GM19240 (cell line): ENCODE measurements around the gene SYF2.
"Not testable (repeated sequence)": the region's sequence is repeated elsewhere in the genome, so short reads cannot be mapped to it uniquely, and the experiment has no call there.

ENCODE experiments used
- DNase-seq: peaks from one replicate; pipeline ENCODE4 v3.0.0; 2011; ENCODE audit warnings: low spot score; ENCODE audit not compliant: insufficient read length

SYF2 gene

DNA sequence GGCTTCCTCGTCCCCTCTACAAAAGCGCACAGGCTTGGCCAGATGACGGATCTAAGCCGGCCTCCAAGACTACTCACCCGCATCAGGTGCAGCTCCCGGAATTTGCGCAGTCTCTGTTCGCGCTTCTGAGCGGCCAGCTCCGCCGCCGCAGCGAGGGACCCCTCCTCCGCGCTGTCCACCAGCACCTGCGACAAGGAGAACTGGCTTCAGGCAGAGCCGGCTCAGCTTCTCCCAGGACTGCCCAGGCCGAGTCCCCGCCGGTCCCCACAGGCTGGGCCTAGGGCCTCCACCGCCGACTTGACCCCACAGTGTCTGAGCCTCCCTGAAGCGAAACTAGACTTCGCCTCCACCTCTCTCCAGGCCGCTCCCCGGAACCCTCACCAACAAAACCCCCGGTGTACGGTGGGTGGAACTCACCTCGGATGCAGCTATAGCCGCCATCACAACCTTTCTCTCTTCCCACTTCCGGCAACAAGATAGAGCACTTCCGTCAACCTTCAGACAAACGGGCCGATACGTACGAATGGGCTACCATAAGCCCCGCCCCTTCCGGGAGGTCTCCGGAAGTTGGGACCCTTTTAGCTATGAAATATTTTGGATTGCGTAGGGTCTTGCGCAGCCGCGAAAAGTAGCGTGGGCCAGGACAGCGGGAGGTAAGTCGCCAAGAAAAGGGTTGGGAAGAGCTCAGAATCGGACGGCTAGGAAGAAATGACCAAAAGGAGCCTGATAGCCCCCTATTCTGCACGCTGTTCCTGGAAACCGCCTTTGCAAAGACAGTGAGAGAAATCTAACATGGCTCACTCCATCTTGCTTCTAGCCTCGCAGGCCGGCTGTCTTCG lies at the start of gene SYF2:
TSS of gene SYF2 (minus strand) at position 476 of the 839 bp plus-strand sequence. CDS start at position 441, 35 bp downstream.
- DNase-seq: peak; percentile 83

GRCh38 chr1:25279693-25280111 lies 47.4 kb upstream of the SYF2 start:
- not testable (repeated sequence) for DNase-seq

DNA sequence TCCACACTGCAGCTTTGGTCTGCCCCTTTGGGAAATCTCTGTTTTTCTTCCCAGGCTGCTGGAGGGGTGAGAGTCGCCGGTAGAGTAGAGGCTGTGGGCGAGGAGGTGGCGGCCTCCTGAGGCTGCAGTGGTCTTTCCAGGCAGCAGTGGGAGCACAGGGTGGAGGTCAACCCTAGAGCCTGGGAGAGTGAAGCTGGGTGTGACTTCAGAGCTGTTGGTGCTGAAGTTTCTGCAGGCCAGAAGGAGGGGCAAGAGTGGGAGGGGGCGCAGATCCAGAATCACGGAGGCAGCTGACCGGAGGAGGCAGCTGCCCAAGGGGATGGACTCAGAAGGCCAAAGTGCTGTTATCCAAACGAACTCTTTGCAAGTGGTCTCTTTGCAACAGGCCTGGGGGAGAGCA lies 46.5 kb upstream of the SYF2 start:
- not testable (repeated sequence) for DNase-seq

GRCh38 chr1:25278358-25278757 lies 46.1 kb upstream of the SYF2 start:
- not testable (repeated sequence) for DNase-seq

DNA sequence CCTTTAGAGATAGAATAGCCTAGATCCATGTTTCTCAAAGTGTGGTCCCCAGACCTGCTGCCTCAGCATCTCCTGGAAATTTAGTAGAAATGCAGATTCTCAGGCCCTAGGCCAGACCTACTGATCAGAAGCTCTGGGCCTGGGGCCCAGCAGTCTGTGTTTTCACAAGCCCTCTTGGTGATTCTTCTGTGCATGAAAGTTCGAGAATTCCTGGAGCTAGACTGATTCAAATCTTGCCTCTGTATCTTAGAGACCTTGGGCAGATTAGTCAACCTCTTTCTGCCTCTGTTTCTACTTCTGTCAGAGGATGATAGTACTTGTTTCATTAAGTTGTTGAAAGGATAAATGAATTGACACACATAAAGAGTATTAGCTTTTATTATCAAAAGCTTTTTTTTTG lies 45.0 kb upstream of the SYF2 start:
- DNase-seq: not testable (repeated sequence)

DNA sequence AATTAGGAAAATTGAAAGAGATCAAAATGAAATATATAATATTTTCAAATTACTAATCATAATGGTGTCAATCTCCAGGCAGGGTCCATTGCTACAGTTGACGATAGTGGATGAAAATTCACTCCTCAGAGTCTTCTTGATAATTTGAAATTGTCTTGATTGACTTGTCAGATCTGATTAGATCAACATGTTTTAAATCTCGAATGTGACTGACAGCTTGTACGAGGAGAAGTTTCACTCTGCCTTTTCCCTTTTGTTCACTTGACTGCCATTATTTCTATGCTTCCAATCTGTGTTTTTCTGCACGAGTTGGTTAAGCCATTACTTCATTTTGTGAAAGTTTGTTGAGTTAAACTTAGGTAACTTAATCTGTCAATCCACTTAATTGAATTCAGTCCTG lies 43.3 kb upstream of the SYF2 start:
- not testable (repeated sequence) for DNase-seq

- not testable (repeated sequence) for DNase-seq
Measured at GRCh38 chr1:25272238-25272637, 39.9 kb upstream of the SYF2 start, which contains the start of gene RHD. TSS of gene RHD (plus strand) at chr1:25272509. CDS start at chr1:25272548, 39 bp downstream.

- DNase-seq: not testable (repeated sequence)
Measured at GRCh38 chr1:25268143-25268760, 36.0 kb upstream of the SYF2 start.

DNA sequence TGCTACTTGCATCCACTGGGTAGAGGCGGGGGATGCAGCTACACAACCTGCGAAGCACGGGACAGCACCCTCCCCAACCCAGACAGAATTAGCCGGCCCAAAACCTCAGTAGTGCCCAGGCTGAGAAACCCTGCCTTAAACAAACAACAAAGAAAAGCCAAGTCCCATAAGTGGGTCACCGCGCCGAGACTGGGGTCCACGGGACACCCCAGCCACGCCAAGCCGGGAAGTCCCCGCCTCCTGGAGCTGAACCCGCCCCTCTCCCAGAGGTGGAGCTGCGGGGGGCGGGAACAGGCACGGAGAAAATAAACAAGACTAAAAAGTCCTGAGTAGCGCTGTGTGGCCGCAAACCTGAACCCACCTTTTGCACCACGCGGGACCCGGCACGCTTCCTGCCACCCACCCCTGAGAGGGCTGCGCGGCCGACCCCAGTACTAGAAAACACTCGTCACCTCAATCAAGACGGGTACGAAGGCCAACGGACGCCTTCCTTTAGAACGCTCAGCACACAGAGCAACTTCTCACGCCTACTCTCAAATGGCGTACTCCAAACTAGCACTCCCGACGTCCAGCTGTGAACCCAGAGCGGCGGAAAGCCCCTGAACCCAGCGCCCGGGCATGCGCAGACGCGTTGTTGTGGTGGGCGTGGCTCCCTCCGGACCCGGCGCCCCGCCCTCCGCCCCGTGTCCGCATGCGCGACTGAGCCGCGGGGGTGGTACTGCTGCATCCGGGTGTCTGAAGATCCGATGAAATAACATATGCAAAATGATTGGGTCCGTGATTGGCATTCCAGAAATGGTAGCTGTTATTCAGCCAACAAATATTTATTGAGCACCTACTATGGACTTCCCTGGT lies 35.2 kb upstream of the SYF2 start:
- DNase-seq: not testable (repeated sequence)

DNA sequence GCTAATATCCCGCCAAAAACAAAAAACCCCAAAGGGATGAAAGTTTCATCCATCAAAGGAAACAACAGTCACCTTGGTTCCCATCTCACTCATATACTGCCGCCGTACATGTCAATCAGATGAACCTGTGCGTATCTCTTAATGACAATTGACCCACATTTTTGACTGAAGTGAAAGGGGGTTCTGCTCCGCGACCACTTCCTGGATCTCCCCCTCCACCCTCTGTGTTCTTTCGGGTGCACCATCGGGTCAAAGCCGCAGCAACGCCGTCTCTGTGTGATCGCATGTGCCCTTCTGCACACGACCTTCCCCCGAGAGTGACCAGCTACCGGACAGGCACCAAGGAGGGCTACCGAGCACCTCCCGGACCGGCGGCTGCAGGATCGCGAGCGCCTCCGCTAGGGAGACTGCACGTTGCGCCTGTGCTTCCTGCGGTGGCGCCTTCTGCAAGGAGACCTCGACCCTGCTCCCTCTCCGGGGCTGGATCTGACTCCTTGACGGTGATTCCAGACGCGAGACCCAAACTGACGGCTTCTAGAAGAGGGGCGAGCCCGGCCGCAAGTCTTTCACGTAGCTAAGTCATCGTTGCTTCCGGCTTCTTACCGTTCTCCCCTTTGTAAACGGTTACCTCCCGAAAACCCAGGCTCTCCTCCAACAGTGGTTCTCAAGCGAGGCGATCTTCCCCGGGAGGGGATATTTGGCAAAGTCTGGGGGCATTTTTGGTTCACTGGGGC lies 34.4 kb upstream of the SYF2 start:
- DNase-seq: not testable (repeated sequence)

DNA sequence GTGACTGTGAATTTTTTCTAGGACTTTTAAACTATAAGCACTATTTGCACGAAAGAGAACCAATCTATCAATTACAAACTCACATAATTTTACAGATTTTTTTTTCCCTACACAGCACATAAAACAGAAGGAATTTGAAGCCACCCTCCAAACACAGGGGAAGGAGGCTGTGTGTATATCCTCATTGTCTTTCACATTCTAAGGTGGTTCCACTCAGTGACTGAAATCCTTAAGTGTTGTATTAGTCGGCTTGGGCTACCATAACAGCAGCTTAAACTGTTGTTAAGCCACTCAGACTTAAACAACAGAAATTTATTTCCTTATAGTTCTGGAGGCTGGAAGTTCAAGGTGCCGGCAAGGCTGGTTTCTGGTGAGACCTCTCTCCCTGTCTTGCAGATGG lies 28.0 kb upstream of the SYF2 start:
- DNase-seq: not testable (repeated sequence)

GRCh38 chr1:25259813-25260212 lies 27.5 kb upstream of the SYF2 start:
- DNase-seq: not testable (repeated sequence)

DNA sequence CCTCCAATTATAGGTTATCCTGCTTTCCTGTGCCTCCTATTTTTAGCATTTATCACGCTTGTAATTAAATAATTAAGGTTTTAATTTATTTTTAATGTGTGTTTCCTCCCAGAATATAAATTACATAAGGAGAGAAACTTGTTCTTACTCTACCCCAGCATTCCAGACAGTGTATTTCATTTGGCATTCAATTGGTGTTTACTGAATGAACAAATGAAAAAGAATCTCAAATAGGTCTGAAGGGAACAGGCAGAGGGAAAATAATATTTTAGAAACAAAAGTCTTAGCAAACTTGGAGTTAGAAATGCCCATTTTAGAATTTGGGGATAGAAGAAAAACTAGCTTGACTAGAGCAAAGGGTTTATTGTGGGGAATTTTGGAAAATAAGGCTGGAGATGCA lies 24.9 kb upstream of the SYF2 start:
- no peak for DNase-seq

DNA sequence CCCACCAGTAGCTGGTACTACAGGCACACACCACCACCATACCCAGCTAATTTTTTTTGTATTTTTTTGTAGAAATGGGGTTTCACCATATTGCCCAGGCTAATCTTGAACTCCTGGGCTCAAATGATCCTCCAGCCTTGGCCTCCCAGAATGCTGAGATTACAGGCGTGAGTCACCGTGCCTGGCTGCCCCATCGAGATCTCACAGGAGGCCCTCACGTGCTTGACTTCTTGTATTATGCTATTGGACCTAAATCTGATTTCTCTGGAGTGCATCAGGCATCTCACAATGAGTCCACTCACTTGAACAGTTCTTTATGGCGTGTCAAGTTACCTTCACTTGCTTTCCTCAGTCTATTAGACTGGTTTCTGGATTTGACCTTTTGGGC lies 24.3 kb upstream of the SYF2 start:
- DNase-seq: no peak

DNA sequence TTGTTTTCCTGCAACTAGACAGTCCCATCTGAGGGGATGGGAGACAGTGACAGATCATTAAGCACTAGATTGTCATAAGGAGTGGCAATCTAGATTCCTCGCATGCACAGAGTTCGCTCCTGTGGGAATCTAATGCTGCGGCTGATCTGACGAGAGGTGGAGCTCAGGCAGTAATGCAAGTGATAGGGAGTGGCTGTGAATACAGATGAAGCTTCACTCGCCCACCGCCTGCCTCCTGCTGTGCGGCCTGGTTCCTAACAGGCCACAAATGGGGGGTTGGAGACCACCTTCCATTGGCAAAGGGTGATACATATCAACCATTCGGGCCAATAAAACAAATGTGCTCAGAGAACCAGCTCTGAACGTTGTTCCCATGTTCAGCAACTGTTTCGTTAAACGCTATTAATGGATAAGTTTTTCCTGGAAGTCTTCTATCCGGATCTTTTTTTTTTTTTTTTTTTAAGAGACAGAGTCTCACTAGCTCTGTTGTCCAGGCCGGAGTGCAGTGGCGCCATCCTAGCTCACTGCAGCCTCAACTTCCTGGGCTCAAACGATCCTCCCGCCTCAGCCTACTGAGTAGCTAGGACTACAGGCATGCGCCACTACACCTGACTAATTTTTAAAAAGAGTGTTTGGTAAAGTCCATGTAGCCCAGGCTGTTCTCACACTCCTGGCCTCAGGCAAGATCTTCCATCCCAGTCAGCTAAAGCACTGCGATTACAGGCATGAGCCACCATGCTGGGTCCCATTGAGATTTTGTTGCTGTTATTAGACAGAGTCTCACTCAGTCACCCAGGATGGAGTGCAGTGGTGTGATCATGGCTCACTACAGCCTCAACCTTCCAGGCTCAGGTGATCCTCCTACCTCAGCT lies 23.6 kb upstream of the SYF2 start:
- no peak for DNase-seq

- DNase-seq: no peak
Measured at GRCh38 chr1:25253911-25254310, 21.6 kb upstream of the SYF2 start.

DNA sequence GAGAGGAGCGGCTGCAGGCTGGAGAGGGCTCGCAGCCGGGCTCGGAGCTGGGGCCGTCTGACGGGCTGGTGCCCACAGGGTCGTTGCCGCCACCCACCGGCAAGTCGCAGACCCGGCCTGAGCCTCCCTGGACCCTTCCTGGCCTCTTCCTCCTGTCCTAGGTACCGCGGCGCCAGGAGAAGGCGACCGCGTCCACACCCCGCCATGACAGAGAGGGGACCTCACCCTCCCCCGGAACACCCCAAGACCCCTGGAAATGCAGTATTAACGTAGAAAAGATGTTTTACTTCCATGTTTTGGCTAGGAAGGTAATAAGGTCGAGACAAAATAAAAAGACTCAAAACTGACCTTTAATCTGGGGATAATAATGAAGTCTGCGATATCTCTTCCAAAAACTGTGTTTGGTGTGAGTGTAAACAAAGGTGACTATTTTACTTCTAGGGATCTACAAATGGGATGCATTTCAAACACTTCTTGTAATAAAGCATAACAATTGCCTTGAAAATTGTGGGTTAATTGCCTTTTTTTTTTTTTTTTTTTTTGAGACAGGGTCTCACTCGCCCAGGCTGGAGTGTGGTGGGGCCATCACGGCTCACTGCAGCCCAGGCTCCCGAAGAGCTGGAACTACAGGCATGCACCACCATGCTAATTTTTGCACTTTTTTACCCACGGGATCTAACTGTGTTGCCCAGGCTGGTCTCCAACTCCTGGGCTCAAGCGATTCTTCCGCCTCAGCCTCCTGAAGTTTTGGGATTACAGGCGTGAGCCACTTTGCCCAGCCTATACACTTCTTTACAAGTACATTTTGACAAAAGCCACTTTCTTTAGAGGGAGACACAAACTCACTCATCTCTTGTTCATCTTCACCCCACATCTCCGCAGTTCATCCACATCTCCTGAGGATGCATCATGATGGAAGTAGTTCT lies 15.8 kb upstream of the SYF2 start:
- DNase-seq: no peak

- DNase-seq: peak; percentile 98
Measured at GRCh38 chr1:25247024-25247828, 14.9 kb upstream of the SYF2 start, which contains the start of gene RSRP1. TSS of gene RSRP1 (minus strand) at chr1:25247454. CDS start at chr1:25246963, 491 bp downstream.
